GM12875 (cell line): ENCODE measurements around the gene DND1.

Experiments
- H3K4me3 ChIP-seq: one replicate; pipeline ENCODE4 v1.5.1; 2011; ENCODE audit warnings: low read depth, low read length, control low read depth
- TF ChIP-seq, protein P1 (sequence below): IDR thresholded peaks from 2 replicates; pipeline ENCODE4 v1.5.1; 2011; ENCODE audit warnings: low read depth, mild to moderate bottlenecking, control low read depth, inconsistent platforms, low read length, moderate library complexity, borderline replicate concordance; ENCODE audit not compliant: insufficient read depth

DND1 gene

DNA sequence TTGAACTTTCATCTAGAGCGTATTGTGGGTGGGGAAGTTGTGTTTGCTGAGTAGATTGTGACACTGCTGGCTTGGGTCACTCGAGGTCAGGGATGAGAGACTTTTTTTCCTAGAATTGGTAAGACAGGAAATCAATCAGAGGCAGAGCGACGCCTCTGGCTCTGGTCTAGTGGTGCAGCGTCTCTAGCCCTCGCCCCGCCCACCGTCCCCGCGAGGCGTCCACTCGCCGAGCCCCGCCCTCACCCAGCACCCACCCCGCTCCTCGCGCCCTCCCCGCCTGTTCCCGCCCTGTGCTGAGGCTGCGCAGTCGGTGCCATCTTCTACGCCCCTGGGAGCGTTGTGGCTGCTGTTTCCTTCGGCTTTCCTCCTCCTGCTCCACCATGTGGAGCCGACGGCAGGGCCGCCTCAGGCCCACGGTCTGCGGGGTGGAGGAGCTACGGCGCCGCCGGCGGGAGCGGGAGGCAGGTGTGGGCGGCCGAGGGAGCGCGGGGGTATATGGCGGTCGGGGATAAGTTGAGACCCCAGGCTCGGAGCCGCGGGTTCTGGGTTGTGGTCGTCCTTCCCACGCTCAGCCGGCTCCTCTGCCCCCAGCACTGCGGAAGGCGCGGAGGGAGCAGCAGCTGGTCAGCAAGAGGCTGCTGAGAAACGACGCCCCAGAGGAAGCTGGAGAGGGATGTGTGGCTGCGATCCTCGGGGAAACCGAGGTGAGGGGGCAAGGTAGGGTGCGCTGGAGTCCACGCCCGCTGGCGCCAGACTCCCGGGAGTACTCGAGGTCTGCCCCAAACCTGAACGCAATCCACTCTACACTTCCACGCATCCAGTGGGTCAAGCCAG, 34.0 kb downstream of the DND1 start, which contains the start of gene TMCO6:
TSS of gene TMCO6 (plus strand) at position 304 of the 834 bp plus-strand sequence. CDS start at position 381, 77 bp downstream.
- H3K4me3 ChIP-seq = peak within 1 kb of the TSS; percentile 79
- TF ChIP-seq, protein P1, sequence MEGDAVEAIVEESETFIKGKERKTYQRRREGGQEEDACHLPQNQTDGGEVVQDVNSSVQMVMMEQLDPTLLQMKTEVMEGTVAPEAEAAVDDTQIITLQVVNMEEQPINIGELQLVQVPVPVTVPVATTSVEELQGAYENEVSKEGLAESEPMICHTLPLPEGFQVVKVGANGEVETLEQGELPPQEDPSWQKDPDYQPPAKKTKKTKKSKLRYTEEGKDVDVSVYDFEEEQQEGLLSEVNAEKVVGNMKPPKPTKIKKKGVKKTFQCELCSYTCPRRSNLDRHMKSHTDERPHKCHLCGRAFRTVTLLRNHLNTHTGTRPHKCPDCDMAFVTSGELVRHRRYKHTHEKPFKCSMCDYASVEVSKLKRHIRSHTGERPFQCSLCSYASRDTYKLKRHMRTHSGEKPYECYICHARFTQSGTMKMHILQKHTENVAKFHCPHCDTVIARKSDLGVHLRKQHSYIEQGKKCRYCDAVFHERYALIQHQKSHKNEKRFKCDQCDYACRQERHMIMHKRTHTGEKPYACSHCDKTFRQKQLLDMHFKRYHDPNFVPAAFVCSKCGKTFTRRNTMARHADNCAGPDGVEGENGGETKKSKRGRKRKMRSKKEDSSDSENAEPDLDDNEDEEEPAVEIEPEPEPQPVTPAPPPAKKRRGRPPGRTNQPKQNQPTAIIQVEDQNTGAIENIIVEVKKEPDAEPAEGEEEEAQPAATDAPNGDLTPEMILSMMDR = peak; percentile 72

DNA sequence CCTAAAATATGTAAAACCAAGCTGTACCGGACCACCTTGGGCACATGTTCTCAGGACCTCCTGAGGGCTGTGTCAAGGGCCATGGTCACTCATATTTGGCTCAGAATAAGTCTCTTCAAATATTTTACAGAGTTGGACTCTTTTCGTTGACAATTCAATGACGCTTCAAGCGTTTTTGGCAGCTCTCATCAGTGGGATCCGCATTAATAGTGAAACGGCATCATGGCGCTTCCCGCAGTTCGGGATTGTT, 34.6 kb downstream of the DND1 start:
- peak overlapping the region; percentile 79 for H3K4me3 ChIP-seq

GRCh38 chr5:140637371-140638100, 35.8 kb downstream of the DND1 start:
- TF ChIP-seq, protein P1 = no peak
- no peak overlapping the region for H3K4me3 ChIP-seq

- H3K4me3 ChIP-seq = no peak overlapping the region
- TF ChIP-seq, protein P1 = no peak
These were observed 37.8 kb downstream of the DND1 start for GRCh38 chr5:140635291-140636257.

DNA sequence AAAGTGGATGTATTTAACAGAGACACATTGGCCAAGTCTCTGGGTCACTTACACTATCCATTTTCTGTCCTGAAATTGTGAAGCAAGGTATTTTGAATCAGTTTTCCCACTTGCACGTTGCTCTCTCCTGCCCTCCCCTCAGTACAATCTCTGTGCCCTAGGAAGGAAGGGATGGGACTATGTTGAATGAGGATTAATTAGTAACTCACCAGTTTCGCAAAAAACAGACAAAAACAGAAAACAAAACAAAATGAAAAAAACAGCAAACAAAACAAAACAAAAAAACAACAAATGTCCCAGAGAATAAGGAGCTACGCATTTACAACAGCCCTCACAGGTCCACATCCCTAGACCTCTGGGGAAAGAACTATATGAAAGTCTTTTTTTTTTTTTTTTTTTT, 39.3 kb downstream of the DND1 start:
- TF ChIP-seq, protein P1 = no peak
- no peak overlapping the region for H3K4me3 ChIP-seq

- TF ChIP-seq, protein P1 = no peak
- no peak overlapping the region for H3K4me3 ChIP-seq
These were observed 39.9 kb downstream of the DND1 start for GRCh38 chr5:140633501-140633900.

DNA sequence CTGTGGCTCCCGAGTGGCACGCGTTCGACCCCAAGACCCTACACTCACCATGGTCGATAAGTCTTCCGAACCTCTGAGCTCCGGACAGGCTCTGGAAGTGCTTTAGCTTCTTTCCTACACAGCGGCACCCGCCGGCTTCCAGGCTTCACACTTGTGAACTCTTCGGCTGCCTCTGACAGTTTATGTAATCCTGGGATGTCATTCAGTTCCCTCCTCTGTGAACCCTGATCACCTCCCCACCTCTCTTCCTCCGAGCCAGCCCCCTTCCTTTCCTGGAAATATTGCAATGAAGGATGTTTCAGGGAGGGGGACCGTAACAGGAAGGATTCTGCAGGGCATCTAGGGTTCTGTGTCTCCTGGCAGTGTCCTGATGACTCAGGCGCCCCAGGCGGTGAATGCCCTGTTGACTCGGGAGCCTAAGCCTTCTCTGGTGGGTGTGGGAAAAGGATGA, 40.3 kb downstream of the DND1 start, which contains the start of gene CD14:
TSS of gene CD14 (minus strand) at position 155 of the 451 bp plus-strand sequence. CDS start at position 51, 104 bp downstream.
- TF ChIP-seq, protein P1 = no peak
- H3K4me3 ChIP-seq = peak within 1 kb of the TSS; percentile 54
